ENCODE results near the gene GRIA3.
A peak's percentile ranks its signal among the peaks of the same experiment; 100 is the strongest.
"Not testable (repeated sequence)": the region's sequence is repeated elsewhere in the genome, so short reads cannot be mapped to it uniquely, and the experiment has no call there.

GRIA3 gene

GRCh38 chrX:123358457-123358856 is 174.4 kb downstream of the GRIA3 start:
- DNase-seq, result no peak

- no peak for DNase-seq
These were observed 177.3 kb downstream of the GRIA3 start for GRCh38 chrX:123361371-123361770.

GRCh38 chrX:123386196-123386595 is 202.1 kb downstream of the GRIA3 start:
- not testable (repeated sequence) for DNase-seq

- no peak for DNase-seq
These were observed 208.8 kb downstream of the GRIA3 start for GRCh38 chrX:123392921-123393320.

- DNase-seq, result no peak
These were observed 215.6 kb downstream of the GRIA3 start for GRCh38 chrX:123399709-123400108.

- no peak for DNase-seq
These were observed 221.2 kb downstream of the GRIA3 start for GRCh38 chrX:123405231-123405630.

GRCh38 chrX:123408821-123409737 is 225.0 kb downstream of the GRIA3 start:
- DNase-seq, result no peak

- DNase-seq, result peak in 2 of 14 donors; percentile 3 to 9
These were observed 238.8 kb downstream of the GRIA3 start for GRCh38 chrX:123422875-123423274.

GRCh38 chrX:123424546-123424945 is 240.5 kb downstream of the GRIA3 start:
- no peak for DNase-seq

- no peak for DNase-seq
These were observed 241.4 kb downstream of the GRIA3 start for GRCh38 chrX:123425471-123425870.

GRCh38 chrX:123425904-123426303 is 241.8 kb downstream of the GRIA3 start:
- no peak for DNase-seq

GRCh38 chrX:123432361-123433150 is 248.5 kb downstream of the GRIA3 start:
- DNase-seq, result no peak

GRCh38 chrX:123436512-123437136 is 252.5 kb downstream of the GRIA3 start:
- DNase-seq, result no peak

GRCh38 chrX:123439926-123440325 is 255.8 kb downstream of the GRIA3 start:
- not testable (repeated sequence) for DNase-seq

GRCh38 chrX:123442764-123443163 is 258.7 kb downstream of the GRIA3 start:
- DNase-seq, result no peak

GRCh38 chrX:123447506-123447905 is 263.4 kb downstream of the GRIA3 start:
- no peak for DNase-seq

- no peak for DNase-seq
These were observed 265.3 kb downstream of the GRIA3 start for GRCh38 chrX:123449335-123449734.

GRCh38 chrX:123450222-123450621 is 266.1 kb downstream of the GRIA3 start:
- DNase-seq, result no peak

GRCh38 chrX:123454712-123455431 is 270.8 kb downstream of the GRIA3 start:
- DNase-seq, result no peak

GRCh38 chrX:123455693-123456092 is 271.6 kb downstream of the GRIA3 start:
- no peak for DNase-seq

- DNase-seq, result no peak
These were observed 280.6 kb downstream of the GRIA3 start for GRCh38 chrX:123464709-123465108.

- DNase-seq, result no peak
These were observed 284.4 kb downstream of the GRIA3 start for GRCh38 chrX:123468481-123468880.

All from C1 segment of cervical spinal cord (tissue), 14 donors.